Dermis microvascular lymphatic vessel endothelial cell (primary cell): ENCODE measurements around the gene SLC19A1. TPM values are rescaled to one million over a fixed set of nuclear protein-coding genes. Genes with fewer than 3 reads are reported as not detected.
A peak's percentile ranks its signal among the peaks of the same experiment; 100 is the strongest.

ENCODE experiments used
- DNase-seq, 2 donors: peaks; one replicate each; pipeline versions ENCODE4 v3.0.0 to v3.0.0-alpha.2; 2010; ENCODE audit warnings: low read depth in 2 of 2
- total RNA-seq: library from RNA; depleted of rRNA; stranded (reverse); fragments of >200 nt; gene quantifications from 2 replicates; pipeline ENCODE4 v1.2.1, GENCODE V29; 2014

The SLC19A1 gene
- total RNA-seq, 1 donor from 2014 or later, result 4.9 TPM

DNA sequence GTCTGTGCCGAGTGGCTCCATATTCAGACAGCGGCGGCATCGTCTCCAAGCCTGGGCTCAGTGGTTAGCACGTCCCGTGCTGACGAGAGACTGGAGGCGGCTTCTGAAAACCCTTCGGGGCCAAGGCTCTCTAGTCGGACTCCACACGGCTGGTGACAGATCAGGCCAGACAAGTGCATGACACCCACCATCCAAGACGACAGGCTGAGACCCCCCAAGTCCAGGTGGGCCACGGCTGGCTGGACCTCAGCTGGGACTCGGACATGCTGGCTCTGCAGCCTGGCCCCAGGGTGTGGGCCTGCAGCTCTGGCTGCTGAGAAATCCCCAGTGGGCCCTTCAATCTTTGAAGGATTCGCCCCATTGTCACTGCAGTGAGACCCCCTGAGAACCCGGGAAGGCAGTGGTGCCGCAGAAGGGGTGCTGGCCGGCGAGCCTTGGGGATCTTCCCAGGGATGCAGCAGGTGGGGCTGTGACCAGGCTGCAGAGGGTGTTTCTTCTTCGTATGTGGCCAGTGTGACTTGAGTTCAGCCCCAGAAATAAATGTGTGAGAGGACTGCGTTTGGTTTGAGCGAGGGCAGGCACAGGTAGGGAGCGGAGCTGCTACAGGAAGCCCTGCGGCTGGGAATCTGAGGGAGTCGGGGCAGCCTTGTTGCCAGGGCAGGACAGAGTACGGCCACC lies 15.9 kb upstream of the SLC19A1 start:
- no peak for DNase-seq

DNA sequence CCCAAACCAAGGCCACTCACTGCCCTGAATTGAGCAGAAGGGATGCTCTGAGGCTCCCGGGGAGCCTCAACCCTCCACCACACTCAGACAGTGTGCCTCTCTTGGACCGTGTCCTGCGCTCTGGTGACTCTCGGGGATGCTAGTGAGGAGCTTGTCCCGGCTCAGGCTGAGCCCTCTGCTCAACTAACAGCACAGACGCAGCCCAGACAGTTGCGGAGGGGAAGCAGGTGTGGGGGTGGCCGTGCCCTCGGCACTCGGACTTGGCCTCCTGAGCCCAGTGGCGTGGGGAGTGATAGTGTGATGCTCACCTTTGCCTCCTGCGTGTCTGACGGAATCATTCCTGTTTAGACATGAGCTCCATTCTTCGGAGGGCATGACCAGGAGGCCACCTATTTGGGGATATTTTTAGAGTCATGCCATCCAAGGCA lies 15.4 kb upstream of the SLC19A1 start:
- DNase-seq, result no peak

DNA sequence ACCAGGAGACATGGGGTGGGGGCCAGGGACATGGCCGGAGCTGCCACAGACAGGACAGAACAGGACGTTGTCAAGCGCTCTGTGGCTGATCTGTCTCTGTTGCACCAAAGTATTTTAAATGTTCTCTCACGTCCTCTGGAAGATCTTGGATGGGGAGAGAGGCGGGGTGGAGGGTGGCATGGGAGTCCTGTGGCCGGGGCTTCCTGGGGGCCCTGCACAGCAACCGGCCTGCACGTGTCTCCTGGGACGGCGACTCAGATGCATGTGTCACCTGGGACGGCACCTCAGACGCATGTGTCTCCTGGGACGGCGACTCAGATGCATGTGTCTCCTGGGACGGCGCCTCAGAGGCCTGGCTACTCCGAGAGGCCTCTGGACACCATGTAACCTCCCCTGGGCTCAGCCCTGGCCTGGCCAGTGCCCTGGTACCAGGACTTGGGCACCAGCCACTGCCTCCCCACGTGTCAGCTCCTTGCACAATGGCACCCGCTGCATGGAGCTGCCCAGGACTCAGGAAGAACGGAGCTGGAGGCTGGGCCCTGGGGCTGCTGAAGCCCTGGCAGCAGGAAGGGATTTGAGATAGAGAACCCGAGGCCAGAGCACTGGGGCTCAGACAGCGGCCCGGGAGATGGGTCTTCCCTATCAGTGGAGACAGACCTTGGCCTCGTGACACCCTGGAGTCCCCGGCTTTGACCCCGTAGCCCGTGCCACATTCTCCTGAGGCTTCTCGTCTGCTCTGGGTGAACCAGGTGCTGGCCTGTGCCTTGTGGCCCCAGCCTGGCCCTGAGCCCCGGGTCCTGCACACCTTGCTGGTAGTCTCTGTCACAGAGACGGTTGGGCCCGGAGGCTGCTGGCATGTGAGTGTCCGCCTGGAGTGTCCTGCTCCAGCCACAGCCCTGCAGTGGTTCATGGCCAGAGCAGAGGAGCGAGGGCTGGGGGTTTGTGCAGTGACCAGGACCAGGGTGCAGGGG lies 14.7 kb upstream of the SLC19A1 start:
- no peak for DNase-seq

DNA sequence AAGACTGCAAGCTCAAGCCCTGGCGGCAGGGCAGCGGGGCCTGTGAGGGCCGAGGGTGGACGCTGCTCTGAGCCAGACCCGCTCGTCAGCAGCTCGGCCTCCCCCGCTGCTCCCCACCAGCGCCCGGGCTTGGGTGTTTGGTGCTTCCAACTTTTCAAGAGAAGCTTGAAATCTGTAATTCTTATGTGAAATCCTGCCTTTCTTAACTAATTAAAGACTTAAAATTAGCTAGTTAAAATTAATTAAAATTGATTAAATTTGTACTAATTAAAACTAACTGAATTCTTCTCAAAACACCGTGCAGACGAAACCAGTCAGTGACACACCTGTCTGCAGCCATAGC lies 14.0 kb upstream of the SLC19A1 start:
- DNase-seq, result no peak

DNA sequence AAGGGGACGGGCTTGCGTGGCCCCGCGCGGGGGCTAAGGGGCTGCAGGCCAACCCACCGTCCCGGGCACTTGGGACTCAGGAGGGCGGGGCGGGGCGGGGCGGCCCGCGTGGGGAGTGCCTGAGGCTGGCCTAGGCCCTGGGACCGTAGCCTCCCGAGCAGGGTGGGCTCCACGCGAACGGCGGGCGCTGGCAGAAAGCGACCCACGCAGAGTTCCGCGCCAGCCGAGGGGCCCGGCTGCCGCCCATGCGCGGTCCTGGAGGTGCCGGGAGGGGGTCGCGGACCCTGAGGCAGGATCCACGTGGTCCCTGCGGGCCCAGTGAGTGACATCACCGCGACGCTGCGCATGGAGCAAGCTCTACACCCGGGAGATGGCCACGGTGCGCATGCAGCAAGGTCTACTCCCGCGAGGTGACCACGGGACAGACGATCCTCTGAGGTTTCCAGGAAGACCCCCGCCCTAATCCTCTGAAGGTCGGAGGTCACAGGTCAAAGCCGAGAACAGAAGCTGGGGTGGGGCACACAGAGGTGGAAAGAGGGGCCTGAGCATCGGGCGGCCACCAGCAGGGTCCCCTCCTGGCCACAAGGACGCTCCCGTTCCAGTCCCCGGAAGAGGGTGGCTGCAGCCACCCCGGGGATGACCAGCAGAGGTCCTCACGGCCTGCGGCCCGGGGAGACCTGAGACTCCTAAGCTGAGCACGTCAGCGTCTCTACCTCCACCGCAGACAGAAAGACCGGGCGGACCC lies 13.5 kb upstream of the SLC19A1 start:
- DNase-seq, result peak in 1 of 2 donors; percentile 50

DNA sequence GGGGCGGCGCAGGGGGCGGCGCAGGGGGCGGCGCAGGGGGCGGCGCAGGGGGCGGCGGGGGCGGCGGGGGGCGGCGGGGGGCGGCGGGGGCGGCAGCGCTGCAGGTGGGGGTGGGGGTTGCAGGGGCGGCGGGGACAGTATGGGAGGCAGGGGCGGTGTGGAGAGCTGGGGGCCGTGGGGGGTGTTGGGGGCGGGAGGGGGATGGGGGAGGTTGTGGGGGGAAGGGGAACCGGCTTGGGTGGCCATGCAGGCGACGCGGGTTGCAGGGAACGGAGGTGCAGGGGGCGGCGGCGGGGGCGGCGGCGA lies 13.0 kb upstream of the SLC19A1 start:
- no peak for DNase-seq

DNA sequence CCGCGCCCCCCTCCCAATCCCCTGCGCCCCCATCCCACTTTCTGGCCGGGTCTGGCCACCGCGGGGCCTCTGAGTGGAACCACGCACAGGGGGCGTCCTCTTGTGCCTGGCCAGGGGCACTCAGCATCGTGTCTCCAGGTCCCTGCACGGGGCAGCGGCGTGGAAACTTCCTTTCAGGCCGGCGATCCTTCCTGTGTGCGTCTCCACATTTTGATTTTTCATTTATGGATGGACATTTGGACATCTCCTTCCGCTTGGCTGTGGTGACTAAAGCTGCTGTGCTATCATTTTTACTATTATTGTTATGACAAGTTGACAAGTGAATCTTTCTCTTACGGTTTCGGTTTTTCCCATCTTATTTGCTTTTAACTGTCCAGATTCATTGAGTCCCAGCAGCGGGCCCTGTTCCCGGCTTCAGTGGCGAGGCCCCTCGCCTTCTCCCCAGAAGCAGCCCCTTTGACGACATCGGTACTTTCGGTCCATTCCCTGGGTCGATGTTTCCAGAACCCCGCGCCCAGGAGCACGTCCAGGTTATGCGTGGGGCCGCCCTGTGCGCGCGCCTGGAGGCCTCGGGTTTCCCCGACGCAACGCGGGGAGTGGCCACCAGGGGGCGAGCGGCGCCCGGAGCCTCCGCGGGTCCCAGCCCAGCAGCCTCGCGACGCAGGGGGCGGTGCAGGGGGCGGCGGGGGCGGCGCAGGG lies 12.4 kb upstream of the SLC19A1 start:
- peak; percentile 26 to 70 for DNase-seq

DNA sequence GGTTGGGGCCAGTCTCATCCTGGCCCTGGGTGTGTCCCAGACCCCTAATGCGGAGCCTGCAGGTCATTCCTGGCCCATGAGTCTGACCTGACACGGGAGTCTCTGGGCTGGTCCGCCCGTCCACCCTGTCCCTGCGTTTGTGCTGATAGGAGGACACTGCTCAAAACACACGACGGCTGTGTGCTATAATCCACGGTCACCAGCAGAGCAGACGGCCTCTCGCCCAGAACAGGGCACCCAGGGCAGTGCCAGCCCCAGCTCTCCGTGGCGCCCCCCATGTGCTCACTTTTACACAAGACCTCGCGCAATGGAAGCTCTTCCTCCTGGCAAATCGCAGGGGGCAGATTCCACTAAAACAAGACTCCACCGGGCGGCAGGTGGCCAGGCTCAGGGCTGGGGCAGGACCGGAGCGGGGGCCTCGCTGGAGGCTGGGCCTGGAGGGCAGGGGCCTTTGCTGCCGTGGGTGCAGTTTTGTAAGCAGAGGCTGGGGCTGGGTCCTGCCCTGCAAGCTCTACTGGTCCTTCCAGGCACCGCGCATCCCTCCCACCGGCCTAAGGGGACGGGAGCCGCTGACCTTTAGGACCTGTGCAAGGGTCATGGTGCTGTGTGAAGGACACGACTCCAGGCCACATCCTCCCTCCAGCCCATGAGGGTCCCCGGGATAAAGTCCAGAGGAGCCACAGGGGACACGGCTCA lies 10.6 kb upstream of the SLC19A1 start:
- no peak for DNase-seq

DNA sequence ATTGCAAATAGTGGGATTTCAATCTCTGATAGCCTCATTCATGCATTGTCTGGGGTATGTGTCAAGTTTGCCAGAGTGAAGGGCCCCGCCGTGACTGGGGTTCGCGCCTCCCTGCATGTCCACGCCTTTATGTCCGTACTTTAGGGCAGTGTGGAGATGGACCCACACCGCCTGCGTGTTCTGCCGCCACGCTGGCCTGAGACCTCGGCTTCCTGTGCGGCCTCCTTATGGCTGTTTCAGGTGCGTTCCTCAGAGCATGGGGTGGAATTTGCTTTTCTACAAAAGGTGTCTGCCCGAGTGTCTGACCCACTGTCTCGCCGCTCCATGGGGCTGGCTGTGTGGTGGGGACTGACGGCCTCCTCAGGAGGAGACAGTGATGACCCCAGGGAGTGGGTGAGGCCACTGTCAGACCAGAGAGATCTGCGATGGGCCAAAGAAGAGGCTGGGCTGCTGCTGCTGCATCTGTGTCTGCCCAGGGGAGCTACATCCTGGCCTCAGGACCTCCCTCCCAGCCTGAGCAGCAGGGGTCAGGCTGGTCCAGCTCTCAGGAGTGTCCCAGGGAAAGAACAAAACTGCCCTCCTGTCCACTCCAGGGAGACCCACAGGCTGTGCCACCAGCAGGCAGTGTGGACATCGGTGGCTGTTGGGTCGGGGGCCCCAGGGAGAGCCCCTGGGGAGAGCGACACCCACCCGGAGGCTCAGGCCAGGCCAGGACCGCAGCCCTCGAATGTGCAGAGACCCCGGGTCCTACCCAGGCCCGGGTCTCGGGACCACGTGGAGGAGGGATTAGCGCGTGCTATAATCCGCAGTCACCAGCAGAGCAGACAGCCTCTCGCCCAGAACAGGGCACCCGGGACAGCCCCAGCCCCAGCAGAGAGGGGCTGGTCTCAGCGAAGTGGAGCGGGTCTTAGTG lies 9.8 kb upstream of the SLC19A1 start:
- no peak for DNase-seq

DNA sequence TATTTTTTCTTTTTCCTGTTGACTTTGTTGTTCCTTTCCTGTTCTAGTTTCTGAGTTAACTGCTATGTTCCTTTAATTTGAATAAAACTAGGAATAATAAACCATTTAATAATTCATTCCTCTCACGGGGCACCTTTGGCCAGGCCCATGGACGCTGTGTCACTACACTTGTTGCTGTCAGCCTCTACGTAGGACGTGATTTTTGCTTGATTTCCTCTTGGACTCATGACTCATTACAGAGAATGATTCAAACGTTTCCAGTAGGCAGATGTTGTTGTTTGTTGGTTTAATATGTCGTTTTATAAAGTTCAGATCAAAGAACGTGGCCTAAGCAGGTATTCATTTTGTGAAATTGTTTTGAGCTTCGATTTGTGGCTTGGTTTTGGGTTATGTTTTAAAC lies 9.1 kb upstream of the SLC19A1 start:
- peak; percentile 94 to 96 for DNase-seq

DNA sequence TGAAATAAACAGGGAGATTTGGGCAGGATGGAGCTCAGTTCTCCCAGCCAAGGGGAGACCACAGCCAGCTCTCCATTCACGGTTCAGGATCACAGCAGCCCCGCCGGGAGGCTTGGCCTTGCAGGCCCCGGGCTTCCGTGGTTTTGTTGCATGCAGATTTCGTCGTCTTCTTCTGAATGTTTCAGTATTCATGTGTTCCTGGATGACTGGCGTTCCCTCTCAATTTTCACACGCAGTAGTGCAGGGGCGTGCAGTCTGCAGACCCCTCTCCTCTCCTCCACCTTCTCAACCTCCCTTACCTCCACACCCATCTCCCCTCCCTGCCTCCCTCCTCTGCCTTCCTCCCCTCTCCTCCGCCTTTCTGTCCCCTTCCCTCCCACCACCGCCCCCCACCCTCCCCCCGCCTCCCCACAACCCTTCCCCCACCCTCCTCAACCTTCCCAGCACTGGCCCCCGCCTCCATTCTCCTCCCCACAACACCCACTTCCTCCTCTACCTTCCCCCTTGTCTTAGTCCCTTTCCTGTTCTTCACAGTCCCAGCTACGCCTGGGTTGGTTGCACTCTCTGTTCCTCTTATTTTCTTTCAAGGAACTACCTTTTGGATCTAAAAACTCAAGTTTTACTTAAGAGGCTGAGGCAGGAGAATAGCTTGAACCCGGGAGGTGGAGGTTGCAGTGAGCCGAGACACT lies 8.4 kb upstream of the SLC19A1 start:
- no peak for DNase-seq

DNA sequence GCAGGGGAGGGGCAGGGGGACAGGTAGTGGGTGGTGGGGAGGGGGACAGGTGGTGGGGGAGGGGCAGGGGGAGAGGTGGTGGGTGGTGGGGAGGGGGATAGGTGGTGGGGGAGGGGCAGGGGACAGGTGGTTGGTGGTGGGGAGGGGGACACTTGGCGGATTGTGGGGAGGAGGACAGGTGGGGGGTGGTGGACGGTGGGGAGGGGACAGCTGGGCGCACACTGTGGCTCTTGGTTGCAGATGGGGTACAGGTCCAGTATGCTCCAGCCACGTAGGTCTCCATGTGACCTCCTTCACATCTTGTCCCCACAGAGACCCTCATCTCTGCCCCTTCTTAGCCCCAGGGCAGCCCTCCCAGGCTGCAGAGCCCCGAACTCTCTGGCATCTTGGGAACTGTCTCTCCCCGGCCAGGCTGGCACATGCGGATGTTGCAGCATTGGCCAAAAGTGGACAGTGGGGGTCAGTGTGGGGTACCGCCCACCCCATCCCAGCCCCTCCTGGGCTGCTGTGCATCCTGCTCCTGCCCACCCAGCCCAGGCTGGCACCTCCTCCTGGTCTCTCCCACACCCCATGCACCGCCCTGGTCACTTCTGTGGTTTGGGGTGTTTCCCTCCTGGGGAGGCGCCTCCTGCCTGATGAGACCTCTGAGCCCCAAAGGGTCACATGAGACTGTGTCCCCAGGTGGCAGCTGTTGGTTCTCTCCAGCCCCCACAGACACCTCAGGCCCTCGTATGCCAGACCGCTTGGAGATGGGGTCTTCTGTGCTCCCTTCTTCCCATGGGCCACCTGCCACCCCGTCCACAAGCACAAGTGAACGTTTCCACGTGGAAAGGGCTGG lies 7.6 kb upstream of the SLC19A1 start:
- DNase-seq, result no peak

DNA sequence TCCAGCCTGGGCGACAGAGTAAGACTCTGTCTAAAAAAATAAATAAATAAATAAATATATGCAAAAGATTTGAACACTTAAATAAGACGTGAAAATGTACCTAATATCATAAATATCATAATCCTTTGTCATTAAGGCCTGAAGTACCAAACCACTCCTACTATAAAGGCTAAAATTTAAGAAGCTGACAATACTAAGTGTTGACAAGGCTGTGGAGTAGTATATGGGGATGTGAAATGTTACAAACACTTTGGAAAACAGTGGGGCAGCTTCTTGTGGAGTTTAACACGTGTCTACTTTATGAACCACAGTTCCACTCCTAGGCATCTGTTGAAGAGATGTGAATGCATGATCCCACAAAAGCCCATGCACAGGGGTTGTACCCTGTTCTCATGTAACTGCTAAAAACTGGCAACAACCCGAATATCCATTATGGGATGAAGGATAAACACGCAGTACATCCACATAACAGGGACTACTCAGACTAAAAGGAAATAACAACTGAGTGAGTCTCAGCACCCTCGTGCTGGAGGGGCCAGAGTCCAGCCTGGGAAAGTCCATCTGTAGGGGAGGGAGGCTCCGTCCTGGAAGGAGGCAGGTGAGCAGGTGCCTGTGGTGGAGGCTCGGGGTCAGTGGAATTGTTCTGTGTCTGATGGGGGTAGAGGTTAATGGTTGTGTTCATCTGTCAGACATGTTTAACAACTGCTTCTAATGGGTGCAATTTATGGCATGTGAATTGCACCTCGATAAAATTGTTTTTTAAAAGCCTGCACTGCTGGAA lies 6.7 kb upstream of the SLC19A1 start:
- peak in 1 of 2 donors; percentile 56 for DNase-seq

DNA sequence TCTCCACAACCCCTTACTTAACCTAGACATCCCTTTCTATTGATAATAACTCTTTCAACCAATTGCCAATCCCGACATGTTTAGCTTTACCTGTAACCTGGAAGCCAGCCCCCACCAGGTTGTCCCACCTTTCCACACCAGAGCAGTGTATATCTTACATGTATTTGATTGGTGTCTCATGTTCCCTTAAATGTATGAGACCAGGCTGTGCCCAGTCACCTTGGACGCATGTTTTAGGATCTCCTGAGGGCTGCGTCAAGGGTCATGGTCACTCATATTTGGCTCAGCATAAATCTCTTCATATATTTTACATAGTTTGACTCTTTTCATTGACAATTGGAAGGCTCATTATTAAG lies 5.3 kb upstream of the SLC19A1 start:
- no peak for DNase-seq

DNA sequence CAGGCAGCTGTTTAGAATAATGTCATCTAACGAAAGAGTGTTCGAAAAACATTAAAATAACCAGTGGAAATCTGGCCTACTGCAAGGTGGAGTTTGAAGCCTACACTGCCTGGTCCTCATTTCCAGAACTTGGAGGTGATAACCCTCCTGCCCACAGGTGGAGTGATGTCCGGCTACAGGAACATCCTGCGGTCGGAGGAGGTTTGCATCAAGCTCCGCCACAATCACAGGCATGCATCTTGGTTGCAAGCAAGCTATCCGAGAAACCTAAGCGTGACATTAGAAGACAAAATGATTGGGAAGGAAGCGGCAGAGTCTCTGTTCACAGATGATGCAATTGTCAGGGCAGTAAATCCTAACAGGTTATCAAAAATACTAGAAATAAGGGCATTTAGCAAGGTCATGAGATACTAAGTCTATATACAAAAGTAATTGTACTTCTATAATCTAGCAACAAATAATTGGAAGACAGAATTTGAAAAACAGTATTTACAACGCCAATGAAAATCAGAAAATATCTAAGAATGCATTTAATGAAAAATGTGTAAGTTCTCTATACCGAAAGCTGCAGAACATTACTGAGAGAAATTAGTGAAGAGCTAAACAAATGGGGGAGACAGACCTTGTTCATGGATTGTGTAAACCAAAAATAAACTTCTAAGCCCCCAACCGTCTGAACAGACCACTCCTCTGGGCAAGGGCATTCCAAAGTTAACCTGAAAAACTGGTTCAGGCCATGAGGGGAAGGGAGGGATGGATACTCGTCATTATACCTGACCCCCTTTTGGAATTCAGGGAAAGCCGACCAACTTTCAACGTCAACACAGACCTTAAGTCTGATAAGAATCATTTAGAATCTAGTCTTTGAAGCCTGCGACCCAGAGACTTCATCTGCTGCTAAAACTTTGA lies 4.7 kb upstream of the SLC19A1 start:
- DNase-seq, result no peak

DNA sequence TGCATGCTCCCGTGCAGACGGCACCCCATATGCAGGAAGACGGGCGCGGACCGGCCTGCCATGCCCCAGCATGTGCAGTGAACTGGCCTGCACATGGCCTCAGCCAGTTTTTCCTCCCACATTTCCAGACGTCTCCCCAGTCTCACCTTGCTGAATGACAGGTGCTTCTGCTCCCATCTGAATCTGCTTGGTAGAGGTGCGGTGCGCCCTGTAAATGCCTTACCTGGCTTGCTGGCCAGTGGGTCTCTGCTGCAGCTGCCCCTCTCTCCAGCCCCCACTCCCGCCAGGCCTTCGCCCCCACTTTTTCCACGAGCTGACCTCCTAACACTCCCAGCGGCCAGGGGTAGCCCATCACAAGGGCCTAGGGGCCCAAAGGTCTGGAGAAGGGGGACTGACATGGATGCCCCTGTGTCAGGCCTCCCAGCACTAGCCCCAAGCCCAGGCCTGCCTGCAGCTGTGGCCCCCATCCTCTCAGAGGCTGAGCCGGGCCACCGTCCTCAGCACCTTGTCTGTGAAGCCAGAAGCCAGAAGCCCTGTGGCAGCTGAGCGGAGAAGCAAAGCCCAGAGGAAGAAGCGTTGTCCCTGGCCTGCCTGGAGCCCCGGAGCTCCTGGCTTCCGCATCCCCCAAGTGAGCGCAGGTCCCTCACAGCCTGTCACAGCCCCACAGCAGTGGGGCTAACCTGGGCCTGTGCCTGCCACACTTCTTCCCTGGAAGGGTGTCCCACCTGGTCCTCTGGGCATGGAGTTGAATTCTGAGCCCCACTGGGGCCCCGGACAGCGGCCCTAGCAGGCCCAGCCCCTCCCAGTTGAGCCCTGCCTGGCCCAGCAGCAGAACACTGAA lies 3.7 kb upstream of the SLC19A1 start:
- DNase-seq, result no peak
